Stomach (tissue), 9 donors: Measurements from ENCODE around the gene HIBADH. TPM values are rescaled to one million over a fixed set of nuclear protein-coding genes. Genes with fewer than 3 reads are reported as not detected.

Source experiments
- DNase-seq, 2 donors: peaks; one replicate each; pipeline versions ENCODE4 v3.0.0 to v3.0.0-alpha.2; 2013 to 2019
- H3K27ac ChIP-seq, 5 donors: fragments of 200-600 bp in 4 of 5; sonication (generic) in 4 of 5; one replicate each; pipeline ENCODE4 v1.5.1; 2013 to 2019; ENCODE audit warnings: mild to moderate bottlenecking in 1 of 5, moderate library complexity in 1 of 5
- H3K27me3 ChIP-seq, 3 donors: fragments of 200-600 bp; sonication (generic); one replicate each; pipeline ENCODE4 v1.5.1; 2017 to 2019; ENCODE audit warnings: mixed run types in 1 of 3
- H3K36me3 ChIP-seq, 4 donors: fragments of 200-600 bp; sonication (generic); 1 replicate in 3 of 4; 2 replicates in 1 of 4; pipeline ENCODE4 v1.5.1; 2016 to 2019
- H3K4me1 ChIP-seq, 4 donors: fragments of 200-600 bp; sonication (generic); one replicate each; pipeline ENCODE4 v1.5.1; 2016 to 2019
- H3K4me3 ChIP-seq, 4 donors: fragments of 200-600 bp; sonication (generic) in 3 of 4; one replicate each; pipeline ENCODE4 v1.5.1; 2016 to 2019; ENCODE audit warnings: mild to moderate bottlenecking in 1 of 4
- H3K9me3 ChIP-seq, 4 donors: fragments of 200-600 bp; sonication (generic); one replicate each; pipeline ENCODE4 v1.5.1; 2016 to 2019
- EP300 ChIP-seq: sonication (generic); formaldehyde crosslinking; IDR thresholded peaks from one replicate; pipeline ENCODE4 v1.6.1; 2017; ENCODE audit warnings: antibody characterized with exemption
- POLR2A ChIP-seq, 4 donors: fragments of 450-650 bp; IDR thresholded peaks; one replicate each; pipeline ENCODE4 v1.6.1; 2016; ENCODE audit warnings: antibody characterized with exemption in 4 of 4, control low read depth in 2 of 4, mild to moderate bottlenecking in 1 of 4, moderate library complexity in 1 of 4
- POLR2AphosphoS5 ChIP-seq, 3 donors: sonication (generic); formaldehyde crosslinking; IDR thresholded peaks; one replicate each; pipeline ENCODE4 v1.6.1; 2016; ENCODE audit warnings: antibody characterized with exemption in 3 of 3
- WGBS, 5 donors: extraction: QIAGEN DNeasy Blood & Tissue Kit in 3 of 5; methylation state at CpG; one replicate each; pipeline versions ENCODE4 v1.1.5 to v1.1.7; 2013 to 2018; 5-methylcytosine and 5-hydroxymethylcytosine counted together
- intact Hi-C: fragments of 100-400 bp; cut with DNase I; formaldehyde crosslinking; loops from one replicate; pipeline ENCODE4 v1.15.1; 2023; ENCODE audit warnings: low total_unique reads
- polyA plus RNA-seq, 3 donors: library from polyadenylated mRNA; stranded (reverse); fragments of 200-250 nt; gene quantifications; one replicate each; pipeline ENCODE4 v1.2.3, GENCODE V29; 2013
- total RNA-seq, 5 donors: library from RNA; depleted of rRNA; stranded (reverse); fragments of >200 nt; gene quantifications; one replicate each; pipeline versions ENCODE4 v1.1.0 to v1.2.3, GENCODE V29; 2014 to 2016
- TF ChIP-seq, protein P1 (sequence below), 7 experiments: fragments of 450-650 bp in 4 of 7; fragments of 200-600 bp in 3 of 7; sonication (generic) in 3 of 7; IDR thresholded peaks; one replicate each; pipeline ENCODE4 v1.5.1; 2016 to 2019; ENCODE audit warnings: antibody characterized with exemption in 7 of 7, control low read depth in 2 of 7, mild to moderate bottlenecking in 1 of 7
- donor health status: healthy with polysubstance abuse.
- donor health status: Bipolar disorder and iron deficiency.
- donor health status: healthy.

HIBADH gene
- total and polyA plus RNA-seq, 8 donors: 17.5 to 65.2 (median 45.8) TPM

DNA sequence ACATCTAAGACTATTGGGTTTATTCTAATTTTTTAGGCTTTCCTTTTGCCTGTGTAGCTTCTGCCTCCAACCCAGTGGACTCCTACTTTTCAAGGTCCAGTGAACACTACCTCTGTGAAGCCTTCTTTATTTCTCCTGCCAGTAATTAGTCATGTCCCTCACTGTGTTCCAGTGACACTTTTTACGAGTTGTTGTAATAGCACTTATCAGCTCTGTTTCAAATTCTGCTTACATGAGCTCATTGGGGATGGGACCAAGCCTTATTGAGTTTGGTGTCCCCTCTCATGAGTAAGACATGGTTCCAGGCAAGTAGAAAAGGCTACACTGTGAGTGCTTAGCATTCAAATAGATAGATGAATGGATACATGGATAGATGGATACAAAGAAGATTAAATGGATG, 184.6 kb downstream of the HIBADH start:
- WGBS, 5 donors: 53 to 69% (median 63%) methylated on average over 1 of the region's 1 CpG
- no peaks in the 10 kb centered on the region for H3K9me3 ChIP-seq
- H3K27me3 ChIP-seq: no peaks in the 10 kb centered on the region
- H3K4me3 ChIP-seq: no peak overlapping the region
- TF ChIP-seq POLR2AphosphoS5 (IDR thresholded peaks at IDR 0.05) (no peak), POLR2A (IDR thresholded peaks at IDR 0.05) (no peak), EP300 (no peak)
- TF ChIP-seq, protein P1, sequence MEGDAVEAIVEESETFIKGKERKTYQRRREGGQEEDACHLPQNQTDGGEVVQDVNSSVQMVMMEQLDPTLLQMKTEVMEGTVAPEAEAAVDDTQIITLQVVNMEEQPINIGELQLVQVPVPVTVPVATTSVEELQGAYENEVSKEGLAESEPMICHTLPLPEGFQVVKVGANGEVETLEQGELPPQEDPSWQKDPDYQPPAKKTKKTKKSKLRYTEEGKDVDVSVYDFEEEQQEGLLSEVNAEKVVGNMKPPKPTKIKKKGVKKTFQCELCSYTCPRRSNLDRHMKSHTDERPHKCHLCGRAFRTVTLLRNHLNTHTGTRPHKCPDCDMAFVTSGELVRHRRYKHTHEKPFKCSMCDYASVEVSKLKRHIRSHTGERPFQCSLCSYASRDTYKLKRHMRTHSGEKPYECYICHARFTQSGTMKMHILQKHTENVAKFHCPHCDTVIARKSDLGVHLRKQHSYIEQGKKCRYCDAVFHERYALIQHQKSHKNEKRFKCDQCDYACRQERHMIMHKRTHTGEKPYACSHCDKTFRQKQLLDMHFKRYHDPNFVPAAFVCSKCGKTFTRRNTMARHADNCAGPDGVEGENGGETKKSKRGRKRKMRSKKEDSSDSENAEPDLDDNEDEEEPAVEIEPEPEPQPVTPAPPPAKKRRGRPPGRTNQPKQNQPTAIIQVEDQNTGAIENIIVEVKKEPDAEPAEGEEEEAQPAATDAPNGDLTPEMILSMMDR (IDR thresholded peaks at IDR 0.05): no peak
- H3K36me3 ChIP-seq: no peaks in the 10 kb centered on the region
- H3K27ac ChIP-seq: no peak overlapping the region
- DNase-seq: no peak
- intact Hi-C loops: no loop called here
- H3K4me1 ChIP-seq: no peaks in the 10 kb centered on the region

DNA sequence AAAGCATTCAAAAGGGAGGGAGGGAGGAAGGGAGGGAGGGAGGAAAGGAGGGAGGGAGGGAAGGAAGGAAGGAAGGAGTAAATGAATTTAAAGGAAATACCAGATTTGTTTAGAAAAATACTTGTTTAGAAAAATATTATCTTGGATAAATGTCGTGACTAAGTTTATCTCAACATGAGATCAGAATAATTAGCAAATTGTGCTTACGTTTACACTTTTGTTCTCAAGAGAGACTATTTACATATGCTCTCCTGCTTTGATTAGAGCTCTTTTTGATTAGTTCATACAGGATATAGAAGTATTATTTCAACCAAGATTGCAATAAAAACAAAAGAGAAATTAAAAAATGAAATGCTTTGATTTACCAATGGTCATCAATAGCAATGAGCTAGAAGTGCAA, 186.2 kb downstream of the HIBADH start:
- Histone ChIP-seq H3K27ac (no peak overlapping the region), H3K9me3 (no peaks in the 10 kb centered on the region), H3K27me3 (no peaks in the 10 kb centered on the region), H3K4me1 (no peaks in the 10 kb centered on the region), H3K36me3 (no peaks in the 10 kb centered on the region), H3K4me3 (no peak overlapping the region)
- TF ChIP-seq, protein P1 (IDR thresholded peaks at IDR 0.05): no peak
- no peak for TF ChIP-seq EP300
- TF ChIP-seq POLR2AphosphoS5 (IDR thresholded peaks at IDR 0.05): no peak
- TF ChIP-seq POLR2A (IDR thresholded peaks at IDR 0.05): no peak
- no peak for DNase-seq
- intact Hi-C loops: no loop called here
- WGBS, 5 donors: 9 to 36% (median 26%) methylated on average over 2 of the region's 2 CpGs

Other genes starting within 250 kb of the HIBADH start
- 100 to 1,000 TPM in 3 of 5 donors, 10 to 100 TPM in 2; 57.1 to 199 (median 122) TPM for gene TAX1BP1, start 77.3 kb upstream of the HIBADH start, total RNA-seq
- 10 to 100 TPM; 43.4 to 81.4 (median 59.0) TPM for gene TAX1BP1, start 77.3 kb upstream of the HIBADH start, polyA plus RNA-seq